Measurements from ENCODE around the gene ERC1.
A peak's percentile ranks its signal among the peaks of the same experiment; 100 is the strongest.
"Not testable (repeated sequence)": the region's sequence is repeated elsewhere in the genome, so short reads cannot be mapped to it uniquely, and the experiment has no call there.

Gene ERC1

GRCh38 chr12:1094714-1095113, 103.7 kb downstream of the ERC1 start:
- Histone ChIP-seq H3K36me3 (ENCODE audit: control insufficient read depth in 2 of 2, insufficient read depth in 2 of 2, low read length in 2 of 2) (no peaks in the 10 kb centered on the region), H3K4me1 (ENCODE audit: control insufficient read depth in 2 of 2, insufficient read depth in 2 of 2, low read length in 2 of 2) (peaks cover 0 to 6% of the 10 kb centered on the region in 2 donors), H3K4me3 (ENCODE audit: low read length in 2 of 2) (no peak overlapping the region), H3K9ac (ENCODE audit: low read depth in 1 of 2, low read length in 2 of 2) (no peak overlapping the region), H3K27ac (ENCODE audit: low read depth in 2 of 2, low read length in 2 of 2) (no peak overlapping the region), H3K9me3 (ENCODE audit: control insufficient read depth in 2 of 2, low read length in 2 of 2) (no peaks in the 10 kb centered on the region), H3K27me3 (ENCODE audit: control insufficient read depth in 2 of 2, insufficient read depth in 2 of 2, low read length in 2 of 2) (no peaks in the 10 kb centered on the region)

- Histone ChIP-seq H3K27me3 (ENCODE audit: control insufficient read depth in 2 of 2, insufficient read depth in 2 of 2, low read length in 2 of 2) (no peaks in the 10 kb centered on the region), H3K9me3 (ENCODE audit: control insufficient read depth in 2 of 2, low read length in 2 of 2) (no peaks in the 10 kb centered on the region), H3K36me3 (ENCODE audit: control insufficient read depth in 2 of 2, insufficient read depth in 2 of 2, low read length in 2 of 2) (no peaks in the 10 kb centered on the region), H3K4me1 (ENCODE audit: control insufficient read depth in 2 of 2, insufficient read depth in 2 of 2, low read length in 2 of 2) (peaks cover 0 to 6% of the 10 kb centered on the region in 2 donors), H3K9ac (ENCODE audit: low read depth in 1 of 2, low read length in 2 of 2) (no peak overlapping the region), H3K4me3 (ENCODE audit: low read length in 2 of 2) (peak overlapping the region in 1 of 2 donors; percentile 11), H3K27ac (ENCODE audit: low read depth in 2 of 2, low read length in 2 of 2) (peak overlapping the region in 1 of 2 donors; percentile 29)
Measured at GRCh38 chr12:1099158-1099557, 108.1 kb downstream of the ERC1 start.

GRCh38 chr12:1099618-1100017, 108.6 kb downstream of the ERC1 start:
- not testable (repeated sequence) for H3K4me1 ChIP-seq (ENCODE audit: control insufficient read depth in 2 of 2, insufficient read depth in 2 of 2, low read length in 2 of 2); H3K9me3 ChIP-seq (ENCODE audit: control insufficient read depth in 2 of 2, low read length in 2 of 2); H3K27me3 ChIP-seq (ENCODE audit: control insufficient read depth in 2 of 2, insufficient read depth in 2 of 2, low read length in 2 of 2); H3K9ac ChIP-seq (ENCODE audit: low read depth in 1 of 2, low read length in 2 of 2); H3K36me3 ChIP-seq (ENCODE audit: control insufficient read depth in 2 of 2, insufficient read depth in 2 of 2, low read length in 2 of 2); H3K4me3 ChIP-seq (ENCODE audit: low read length in 2 of 2)
- H3K27ac ChIP-seq (ENCODE audit: low read depth in 2 of 2, low read length in 2 of 2) = peak overlapping the region in 1 of 2 donors; percentile 28

GRCh38 chr12:1102115-1102514, 111.1 kb downstream of the ERC1 start:
- Histone ChIP-seq H3K27ac (ENCODE audit: low read depth in 2 of 2, low read length in 2 of 2) (no peak overlapping the region), H3K4me3 (ENCODE audit: low read length in 2 of 2) (no peak overlapping the region), H3K36me3 (ENCODE audit: control insufficient read depth in 2 of 2, insufficient read depth in 2 of 2, low read length in 2 of 2) (peaks cover 0 to 3% of the 10 kb centered on the region in 2 donors), H3K27me3 (ENCODE audit: control insufficient read depth in 2 of 2, insufficient read depth in 2 of 2, low read length in 2 of 2) (no peaks in the 10 kb centered on the region), H3K9ac (ENCODE audit: low read depth in 1 of 2, low read length in 2 of 2) (no peak overlapping the region), H3K9me3 (ENCODE audit: control insufficient read depth in 2 of 2, low read length in 2 of 2) (no peaks in the 10 kb centered on the region), H3K4me1 (ENCODE audit: control insufficient read depth in 2 of 2, insufficient read depth in 2 of 2, low read length in 2 of 2) (peaks cover 0 to 6% of the 10 kb centered on the region in 2 donors)

GRCh38 chr12:1102791-1103450, 111.9 kb downstream of the ERC1 start:
- Histone ChIP-seq H3K36me3 (ENCODE audit: control insufficient read depth in 2 of 2, insufficient read depth in 2 of 2, low read length in 2 of 2) (peaks cover 0 to 3% of the 10 kb centered on the region in 2 donors), H3K4me3 (ENCODE audit: low read length in 2 of 2) (no peak overlapping the region), H3K4me1 (ENCODE audit: control insufficient read depth in 2 of 2, insufficient read depth in 2 of 2, low read length in 2 of 2) (peaks cover 0 to 6% of the 10 kb centered on the region in 2 donors), H3K9me3 (ENCODE audit: control insufficient read depth in 2 of 2, low read length in 2 of 2) (no peaks in the 10 kb centered on the region), H3K27me3 (ENCODE audit: control insufficient read depth in 2 of 2, insufficient read depth in 2 of 2, low read length in 2 of 2) (no peaks in the 10 kb centered on the region), H3K9ac (ENCODE audit: low read depth in 1 of 2, low read length in 2 of 2) (no peak overlapping the region), H3K27ac (ENCODE audit: low read depth in 2 of 2, low read length in 2 of 2) (no peak overlapping the region)

- no peak overlapping the region for H3K4me3 ChIP-seq (ENCODE audit: low read length in 2 of 2)
- peaks cover 0 to 3% of the 10 kb centered on the region in 2 donors for H3K36me3 ChIP-seq (ENCODE audit: control insufficient read depth in 2 of 2, insufficient read depth in 2 of 2, low read length in 2 of 2)
- H3K9me3 ChIP-seq (ENCODE audit: control insufficient read depth in 2 of 2, low read length in 2 of 2) = no peaks in the 10 kb centered on the region
- H3K9ac ChIP-seq (ENCODE audit: low read depth in 1 of 2, low read length in 2 of 2) = no peak overlapping the region
- H3K4me1 ChIP-seq (ENCODE audit: control insufficient read depth in 2 of 2, insufficient read depth in 2 of 2, low read length in 2 of 2) = peaks cover 0 to 6% of the 10 kb centered on the region in 2 donors
- H3K27me3 ChIP-seq (ENCODE audit: control insufficient read depth in 2 of 2, insufficient read depth in 2 of 2, low read length in 2 of 2) = no peaks in the 10 kb centered on the region
- H3K27ac ChIP-seq (ENCODE audit: low read depth in 2 of 2, low read length in 2 of 2) = no peak overlapping the region
Measured at GRCh38 chr12:1103632-1104031, 112.6 kb downstream of the ERC1 start.

- no peak overlapping the region for H3K27ac ChIP-seq (ENCODE audit: low read depth in 2 of 2, low read length in 2 of 2)
- no peaks in the 10 kb centered on the region for H3K9me3 ChIP-seq (ENCODE audit: control insufficient read depth in 2 of 2, low read length in 2 of 2)
- H3K36me3 ChIP-seq (ENCODE audit: control insufficient read depth in 2 of 2, insufficient read depth in 2 of 2, low read length in 2 of 2) = peaks cover 0 to 3% of the 10 kb centered on the region in 2 donors
- H3K4me3 ChIP-seq (ENCODE audit: low read length in 2 of 2) = no peak overlapping the region
- peaks cover 0 to under 1% of the 10 kb centered on the region in 2 donors for H3K4me1 ChIP-seq (ENCODE audit: control insufficient read depth in 2 of 2, insufficient read depth in 2 of 2, low read length in 2 of 2)
- no peak overlapping the region for H3K9ac ChIP-seq (ENCODE audit: low read depth in 1 of 2, low read length in 2 of 2)
- H3K27me3 ChIP-seq (ENCODE audit: control insufficient read depth in 2 of 2, insufficient read depth in 2 of 2, low read length in 2 of 2) = no peaks in the 10 kb centered on the region
Measured at GRCh38 chr12:1104088-1104800, 113.2 kb downstream of the ERC1 start.

- Histone ChIP-seq H3K36me3 (ENCODE audit: control insufficient read depth in 2 of 2, insufficient read depth in 2 of 2, low read length in 2 of 2) (peaks cover 0 to 7% of the 10 kb centered on the region in 2 donors), H3K27ac (ENCODE audit: low read depth in 2 of 2, low read length in 2 of 2) (no peak overlapping the region), H3K4me3 (ENCODE audit: low read length in 2 of 2) (no peak overlapping the region), H3K9ac (ENCODE audit: low read depth in 1 of 2, low read length in 2 of 2) (no peak overlapping the region), H3K27me3 (ENCODE audit: control insufficient read depth in 2 of 2, insufficient read depth in 2 of 2, low read length in 2 of 2) (no peaks in the 10 kb centered on the region), H3K9me3 (ENCODE audit: control insufficient read depth in 2 of 2, low read length in 2 of 2) (no peaks in the 10 kb centered on the region), H3K4me1 (ENCODE audit: control insufficient read depth in 2 of 2, insufficient read depth in 2 of 2, low read length in 2 of 2) (no peaks in the 10 kb centered on the region)
Measured at GRCh38 chr12:1107669-1108068, 116.6 kb downstream of the ERC1 start.

GRCh38 chr12:1108276-1108675, 117.3 kb downstream of the ERC1 start:
- H3K36me3 ChIP-seq (ENCODE audit: control insufficient read depth in 2 of 2, insufficient read depth in 2 of 2, low read length in 2 of 2) = peaks cover 0 to 7% of the 10 kb centered on the region in 2 donors
- H3K9me3 ChIP-seq (ENCODE audit: control insufficient read depth in 2 of 2, low read length in 2 of 2) = no peaks in the 10 kb centered on the region
- no peak overlapping the region for H3K27ac ChIP-seq (ENCODE audit: low read depth in 2 of 2, low read length in 2 of 2)
- H3K4me1 ChIP-seq (ENCODE audit: control insufficient read depth in 2 of 2, insufficient read depth in 2 of 2, low read length in 2 of 2) = no peaks in the 10 kb centered on the region
- no peak overlapping the region for H3K4me3 ChIP-seq (ENCODE audit: low read length in 2 of 2)
- H3K27me3 ChIP-seq (ENCODE audit: control insufficient read depth in 2 of 2, insufficient read depth in 2 of 2, low read length in 2 of 2) = no peaks in the 10 kb centered on the region
- H3K9ac ChIP-seq (ENCODE audit: low read depth in 1 of 2, low read length in 2 of 2) = no peak overlapping the region

GRCh38 chr12:1115484-1116231, 124.6 kb downstream of the ERC1 start:
- Histone ChIP-seq H3K4me3 (ENCODE audit: low read length in 2 of 2) (no peak overlapping the region), H3K27ac (ENCODE audit: low read depth in 2 of 2, low read length in 2 of 2) (no peak overlapping the region), H3K36me3 (ENCODE audit: control insufficient read depth in 2 of 2, insufficient read depth in 2 of 2, low read length in 2 of 2) (peaks cover 0 to 4% of the 10 kb centered on the region in 2 donors), H3K27me3 (ENCODE audit: control insufficient read depth in 2 of 2, insufficient read depth in 2 of 2, low read length in 2 of 2) (no peaks in the 10 kb centered on the region), H3K9me3 (ENCODE audit: control insufficient read depth in 2 of 2, low read length in 2 of 2) (no peaks in the 10 kb centered on the region), H3K9ac (ENCODE audit: low read depth in 1 of 2, low read length in 2 of 2) (no peak overlapping the region), H3K4me1 (ENCODE audit: control insufficient read depth in 2 of 2, insufficient read depth in 2 of 2, low read length in 2 of 2) (peaks cover 0 to 4% of the 10 kb centered on the region in 2 donors)
